Mesendoderm (in vitro differentiated cells): Measurements from ENCODE around the gene TBC1D16.

ENCODE experiments used
- DNase-seq: peaks from one replicate; pipeline ENCODE4 v3.0.0; 2013
- H2AK5ac ChIP-seq: 2 replicates; pipeline ENCODE4 v1.6.1; 2013; ENCODE audit warnings: low read length, inconsistent platforms
- H2BK120ac ChIP-seq: 2 replicates; pipeline ENCODE4 v1.6.1; 2013; ENCODE audit warnings: low read depth, mild to moderate bottlenecking, low read length, moderate library complexity, mixed read lengths
- H2BK15ac ChIP-seq: replicated peaks from 2 replicates; pipeline ENCODE4 v1.6.1; 2013; ENCODE audit warnings: low read depth, mild to moderate bottlenecking, moderate library complexity
- H2BK5ac ChIP-seq: 2 replicates; pipeline ENCODE4 v1.6.1; 2013; ENCODE audit warnings: low read length, inconsistent platforms
- H3K18ac ChIP-seq: 2 replicates; pipeline ENCODE4 v1.6.1; 2013; ENCODE audit warnings: mild to moderate bottlenecking, low read length, mixed read lengths
- H3K23ac ChIP-seq: one replicate; pipeline ENCODE4 v1.6.1; 2013; ENCODE audit warnings: low read length
- H3K27ac ChIP-seq: 2 replicates; pipeline ENCODE4 v1.5.1; 2013; ENCODE audit warnings: low read depth, mild to moderate bottlenecking, inconsistent platforms, low read length, moderate library complexity
- H3K27me3 ChIP-seq: 2 replicates; pipeline ENCODE4 v1.6.1; 2013; ENCODE audit warnings: low read length, control low read depth, mild to moderate bottlenecking, inconsistent platforms; ENCODE audit not compliant: insufficient read depth, poor library complexity
- H3K36me3 ChIP-seq: 2 replicates; pipeline ENCODE4 v1.6.1; 2013; ENCODE audit warnings: low read length, inconsistent platforms; ENCODE audit not compliant: control insufficient read depth, insufficient read depth
- H3K4ac ChIP-seq: one replicate; pipeline ENCODE4 v1.6.1; 2013; ENCODE audit warnings: low read depth, mild to moderate bottlenecking, low read length, moderate library complexity
- H3K4me1 ChIP-seq: 2 replicates; pipeline ENCODE4 v1.6.1; 2013; ENCODE audit warnings: low read depth, low read length, inconsistent platforms; ENCODE audit not compliant: control insufficient read depth
- H3K4me2 ChIP-seq: 2 replicates; pipeline ENCODE4 v1.6.1; 2013; ENCODE audit warnings: low read length
- H3K4me3 ChIP-seq: 2 replicates; pipeline ENCODE4 v1.5.1; 2013; ENCODE audit warnings: mild to moderate bottlenecking, low read length
- H3K56ac ChIP-seq: one replicate; pipeline ENCODE4 v1.6.1; 2013; ENCODE audit warnings: low read length
- H3K79me1 ChIP-seq: 2 replicates; pipeline ENCODE4 v1.6.1; 2013; ENCODE audit warnings: low read length, inconsistent platforms
- H3K79me2 ChIP-seq: 2 replicates; pipeline ENCODE4 v1.6.1; 2013; ENCODE audit warnings: mild to moderate bottlenecking, low read length; ENCODE audit not compliant: control insufficient read depth, insufficient read depth
- H3K9ac ChIP-seq: 2 replicates; pipeline ENCODE4 v1.6.1; 2013; ENCODE audit warnings: low read length, inconsistent platforms
- H4K5ac ChIP-seq: one replicate; pipeline ENCODE4 v1.6.1; 2013; ENCODE audit warnings: low read length
- H4K8ac ChIP-seq: one replicate; pipeline ENCODE4 v1.6.1; 2013; ENCODE audit warnings: low read depth, mild to moderate bottlenecking, control low read depth, low read length, moderate library complexity
- WGBS: extraction: QIAGEN DNeasy Blood & Tissue Kit; methylation state at CpG from one replicate; pipeline ENCODE4 v1.1.7; 2013; ENCODE audit warnings: low lambda C conversion rate, missing lambda C conversion rate; ENCODE audit not compliant: insufficient coverage; ENCODE audit errors: extremely low coverage; 5-methylcytosine and 5-hydroxymethylcytosine counted together

Gene TBC1D16

GRCh38 chr17:80009391-80010282, 26.0 kb downstream of the TBC1D16 start:
- Histone ChIP-seq H2AK5ac (no peak overlapping the region), H3K9ac (no peak overlapping the region), H3K4me1 (peaks cover 4% of the 10 kb centered on the region), H2BK120ac (no peak overlapping the region), H3K23ac (no peak overlapping the region), H3K79me2 (peaks cover 2% of the 10 kb centered on the region), H2BK15ac (no peak overlapping the region), H3K4ac (no peak overlapping the region), H2BK5ac (no peak overlapping the region), H3K18ac (no peak overlapping the region), H3K27me3 (no peaks in the 10 kb centered on the region), H3K4me2 (no peak overlapping the region), H3K36me3 (peaks cover 1% of the 10 kb centered on the region), H4K8ac (no peak overlapping the region), H3K27ac (no peak overlapping the region), H4K5ac (no peak overlapping the region), H3K79me1 (peaks cover 6% of the 10 kb centered on the region), H3K4me3 (no peak overlapping the region), H3K56ac (no peak overlapping the region)
- WGBS: no CpG with 5 or more reads among the region's 34 CpGs
- DNase-seq: no peak

GRCh38 chr17:80008848-80009247, 26.8 kb downstream of the TBC1D16 start:
- H3K23ac ChIP-seq: no peak overlapping the region
- H4K5ac ChIP-seq: no peak overlapping the region
- no CpG with 5 or more reads among the region's 18 CpGs for WGBS
- DNase-seq: no peak
- H3K36me3 ChIP-seq: peaks cover 1% of the 10 kb centered on the region
- no peak overlapping the region for H2BK15ac ChIP-seq
- no peaks in the 10 kb centered on the region for H3K79me2 ChIP-seq
- no peak overlapping the region for H4K8ac ChIP-seq
- peaks cover 6% of the 10 kb centered on the region for H3K79me1 ChIP-seq
- no peak overlapping the region for H2AK5ac ChIP-seq
- no peak overlapping the region for H3K4me3 ChIP-seq
- H3K4me1 ChIP-seq: peaks cover 4% of the 10 kb centered on the region
- H3K18ac ChIP-seq: no peak overlapping the region
- no peak overlapping the region for H3K4ac ChIP-seq
- no peaks in the 10 kb centered on the region for H3K27me3 ChIP-seq
- H2BK5ac ChIP-seq: no peak overlapping the region
- H3K27ac ChIP-seq: no peak overlapping the region
- H3K56ac ChIP-seq: no peak overlapping the region
- no peak overlapping the region for H3K9ac ChIP-seq
- H3K4me2 ChIP-seq: no peak overlapping the region
- H2BK120ac ChIP-seq: no peak overlapping the region

GRCh38 chr17:80008383-80008840, 27.3 kb downstream of the TBC1D16 start:
- Histone ChIP-seq H3K18ac (no peak overlapping the region), H3K4me1 (peaks cover 4% of the 10 kb centered on the region), H2BK5ac (no peak overlapping the region), H3K27me3 (no peaks in the 10 kb centered on the region), H3K4me2 (no peak overlapping the region), H4K5ac (no peak overlapping the region), H3K79me2 (no peaks in the 10 kb centered on the region), H4K8ac (no peak overlapping the region), H3K4ac (no peak overlapping the region), H3K9ac (no peak overlapping the region), H3K23ac (no peak overlapping the region), H3K79me1 (peaks cover 3% of the 10 kb centered on the region), H2BK15ac (no peak overlapping the region), H3K4me3 (no peak overlapping the region), H2AK5ac (no peak overlapping the region), H3K36me3 (peaks cover 1% of the 10 kb centered on the region), H2BK120ac (no peak overlapping the region), H3K56ac (no peak overlapping the region), H3K27ac (no peak overlapping the region)
- no CpG with 5 or more reads among the region's 17 CpGs for WGBS
- peak; percentile 83 for DNase-seq

- Histone ChIP-seq H3K4ac (no peak overlapping the region), H3K79me1 (peaks cover 1% of the 10 kb centered on the region), H2BK15ac (no peak overlapping the region), H3K4me3 (no peak overlapping the region), H3K56ac (no peak overlapping the region), H3K27ac (no peak overlapping the region), H2BK5ac (no peak overlapping the region), H4K8ac (no peak overlapping the region), H3K4me2 (no peak overlapping the region), H3K18ac (no peak overlapping the region), H3K4me1 (peaks cover 4% of the 10 kb centered on the region), H2AK5ac (no peak overlapping the region), H3K9ac (no peak overlapping the region), H3K23ac (no peak overlapping the region), H2BK120ac (no peak overlapping the region), H4K5ac (no peak overlapping the region), H3K36me3 (no peaks in the 10 kb centered on the region), H3K27me3 (no peaks in the 10 kb centered on the region), H3K79me2 (no peaks in the 10 kb centered on the region)
- no CpG with 5 or more reads among the region's 10 CpGs for WGBS
- no peak for DNase-seq
Measured at GRCh38 chr17:80007939-80008338, 27.7 kb downstream of the TBC1D16 start.

- no peak overlapping the region for H4K8ac ChIP-seq
- H3K56ac ChIP-seq: no peak overlapping the region
- no peaks in the 10 kb centered on the region for H3K79me2 ChIP-seq
- no peaks in the 10 kb centered on the region for H3K27me3 ChIP-seq
- H2BK5ac ChIP-seq: no peak overlapping the region
- H2AK5ac ChIP-seq: no peak overlapping the region
- H3K4me3 ChIP-seq: no peak overlapping the region
- peaks cover 4% of the 10 kb centered on the region for H3K4me1 ChIP-seq
- no peak overlapping the region for H4K5ac ChIP-seq
- H2BK15ac ChIP-seq: no peak overlapping the region
- H3K18ac ChIP-seq: no peak overlapping the region
- DNase-seq: no peak
- H3K27ac ChIP-seq: no peak overlapping the region
- no CpG with 5 or more reads among the region's 30 CpGs for WGBS
- no peak overlapping the region for H3K4me2 ChIP-seq
- H3K79me1 ChIP-seq: peaks cover 1% of the 10 kb centered on the region
- no peak overlapping the region for H3K4ac ChIP-seq
- H2BK120ac ChIP-seq: no peak overlapping the region
- H3K23ac ChIP-seq: no peak overlapping the region
- no peak overlapping the region for H3K9ac ChIP-seq
- H3K36me3 ChIP-seq: no peaks in the 10 kb centered on the region
Measured at GRCh38 chr17:80006811-80007752, 28.6 kb downstream of the TBC1D16 start.
